NCI-H2196 (cell line): ENCODE data around the gene KLHDC9.

Experiments
- DNase-seq: peaks from one replicate; lab custom pipeline; 2025; ENCODE audit not compliant: unreplicated experiment; lab: John Stamatoyannopoulos, UW

KLHDC9 gene

GRCh38 chr1:161074676-161075368 is 23.3 kb upstream of the KLHDC9 start:
- DNase-seq = no peak

DNA sequence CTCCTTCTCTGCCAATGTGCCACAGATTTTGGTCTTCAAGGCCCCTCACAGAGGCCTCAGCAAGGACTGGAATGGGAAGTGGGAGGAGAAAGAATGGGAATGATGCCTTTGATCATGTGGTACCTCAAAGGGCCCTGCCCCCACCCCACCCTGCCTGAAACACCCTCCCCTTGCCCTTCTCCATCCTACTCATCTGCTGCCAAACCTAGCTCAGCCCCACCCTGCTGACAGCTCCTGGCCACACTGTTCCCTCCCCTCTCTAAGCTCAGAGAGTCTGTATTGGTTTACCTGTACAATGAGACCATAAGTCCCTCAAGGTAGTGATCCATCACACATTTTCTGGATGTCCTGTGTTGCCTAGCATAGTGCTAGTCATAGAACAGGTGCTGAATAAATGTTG is 21.8 kb upstream of the KLHDC9 start:
- DNase-seq = no peak

DNA sequence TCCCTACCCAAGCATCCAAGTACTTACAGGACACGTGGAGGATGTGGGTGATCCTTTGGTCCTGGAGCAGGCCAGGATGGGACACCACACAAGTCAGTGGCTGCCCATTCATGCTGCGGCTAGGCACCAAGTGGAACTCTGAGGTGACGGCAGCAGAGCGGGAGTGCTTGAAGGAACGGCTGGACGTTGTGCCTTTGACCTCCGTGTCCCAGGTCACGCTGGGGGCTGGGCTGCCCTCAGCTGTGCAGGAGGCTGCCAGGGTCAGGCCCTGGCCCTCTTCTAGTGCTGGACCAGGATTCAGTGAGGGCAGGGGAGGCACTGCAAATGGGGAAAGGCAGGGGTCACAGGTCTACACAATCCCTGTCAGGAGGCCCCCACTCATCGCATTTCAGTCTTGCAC is 20.7 kb upstream of the KLHDC9 start:
- no peak for DNase-seq

- no peak for DNase-seq
Measured at GRCh38 chr1:161079436-161080110, 18.6 kb upstream of the KLHDC9 start.

- no peak for DNase-seq
Measured at GRCh38 chr1:161080441-161081405, 17.4 kb upstream of the KLHDC9 start.

- no peak for DNase-seq
Measured at GRCh38 chr1:161081519-161081918, 16.6 kb upstream of the KLHDC9 start.

DNA sequence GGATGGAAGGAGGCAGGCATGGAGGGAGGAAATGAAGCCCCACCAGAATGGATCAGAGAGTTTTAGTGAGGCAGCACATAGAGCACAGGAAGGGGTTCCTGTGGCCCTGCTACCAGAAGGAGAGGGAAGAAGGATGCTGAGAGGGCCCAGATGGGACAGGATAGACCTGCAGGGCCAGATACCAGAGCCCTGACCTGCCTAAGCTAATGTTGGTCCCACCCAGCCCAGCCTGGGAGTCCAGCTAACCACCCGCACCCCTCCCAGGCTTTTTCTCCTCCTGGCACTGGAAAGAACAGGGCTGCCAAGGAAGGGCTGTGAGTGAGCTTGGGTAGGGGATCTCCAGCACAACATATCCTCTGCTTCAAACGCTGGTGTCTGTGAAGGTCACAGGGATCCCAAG is 15.7 kb upstream of the KLHDC9 start:
- no peak for DNase-seq

- DNase-seq = peak; percentile 74
Measured at GRCh38 chr1:161082996-161083747, 15.0 kb upstream of the KLHDC9 start.

DNA sequence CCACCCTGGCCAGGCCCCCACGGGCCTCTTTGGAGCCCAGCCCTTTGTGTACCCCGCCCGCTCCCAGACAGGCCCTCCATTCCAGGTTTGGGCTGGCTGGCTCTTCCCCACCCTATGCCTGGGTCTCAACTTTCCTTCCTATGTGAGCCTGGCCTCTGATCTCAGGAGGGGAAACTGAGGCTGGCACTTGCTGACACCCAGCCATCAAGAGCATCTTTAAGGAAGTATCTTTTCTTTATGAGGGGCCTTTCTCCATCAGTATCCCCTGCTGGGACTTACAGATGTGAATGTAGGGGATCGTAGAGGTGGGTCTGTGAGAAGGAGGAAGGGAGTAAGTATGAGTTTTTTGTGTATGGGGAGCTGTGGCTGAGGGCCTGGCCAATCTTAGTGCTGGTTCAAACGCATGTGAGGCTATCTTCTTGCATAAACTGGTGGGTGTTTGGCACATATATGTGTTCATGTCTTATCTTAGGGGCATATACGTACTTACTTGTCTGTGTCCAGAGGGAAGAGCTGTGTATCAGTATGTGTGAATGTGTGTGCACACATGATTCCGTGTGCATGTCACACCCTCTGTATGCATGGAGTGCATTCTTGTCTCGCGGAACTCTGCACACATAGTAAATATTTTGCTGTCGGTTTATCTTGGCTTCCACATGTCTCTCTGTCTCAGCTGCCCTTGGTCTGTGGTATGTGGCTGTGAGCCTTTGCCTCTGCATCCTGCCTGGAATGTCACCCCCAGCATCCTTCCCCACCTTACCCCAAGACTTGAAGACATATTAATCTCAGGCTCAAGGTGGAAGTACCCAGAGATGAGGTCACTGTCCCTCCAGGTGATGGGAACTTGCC is 14.2 kb upstream of the KLHDC9 start:
- DNase-seq = no peak

DNA sequence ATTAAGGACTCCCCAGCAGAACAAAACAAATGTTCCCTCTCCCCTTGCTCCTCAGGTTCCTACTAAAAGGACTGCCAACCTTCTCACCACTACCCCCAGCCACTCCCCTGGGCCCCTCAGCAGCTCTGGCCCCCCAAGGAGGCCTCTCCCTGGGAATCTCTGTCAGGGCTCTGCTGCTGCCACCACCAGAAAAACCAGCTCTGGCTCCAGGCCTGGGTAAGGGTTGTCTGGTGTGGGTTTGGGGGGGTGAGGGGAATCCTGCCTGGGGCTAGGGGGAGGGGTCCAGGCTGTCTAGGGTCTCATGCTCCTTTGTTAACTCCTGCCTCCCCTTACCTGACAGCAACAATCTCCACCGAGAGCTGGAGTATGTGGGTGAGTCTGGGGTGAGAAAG is 13.6 kb upstream of the KLHDC9 start:
- no peak for DNase-seq

DNA sequence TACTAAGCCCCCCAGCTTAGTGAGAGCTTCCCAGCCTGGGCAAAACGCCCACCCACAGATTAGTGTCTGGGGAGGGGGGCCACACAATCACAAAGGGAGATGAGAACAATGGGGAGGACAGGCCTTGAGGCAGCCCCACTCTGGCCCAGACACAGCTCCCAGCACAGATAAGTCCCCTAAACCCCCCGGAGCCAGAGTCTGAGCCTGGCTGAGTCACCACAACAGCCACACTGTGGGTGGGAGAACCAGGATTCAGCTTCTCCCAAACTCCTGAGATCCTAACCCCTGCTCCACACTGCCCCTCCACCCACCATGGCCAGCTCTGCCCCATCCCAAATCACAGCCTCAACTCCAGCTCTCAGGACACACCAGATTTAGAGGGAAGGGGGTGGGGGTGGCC is 13.0 kb upstream of the KLHDC9 start:
- no peak for DNase-seq

DNA sequence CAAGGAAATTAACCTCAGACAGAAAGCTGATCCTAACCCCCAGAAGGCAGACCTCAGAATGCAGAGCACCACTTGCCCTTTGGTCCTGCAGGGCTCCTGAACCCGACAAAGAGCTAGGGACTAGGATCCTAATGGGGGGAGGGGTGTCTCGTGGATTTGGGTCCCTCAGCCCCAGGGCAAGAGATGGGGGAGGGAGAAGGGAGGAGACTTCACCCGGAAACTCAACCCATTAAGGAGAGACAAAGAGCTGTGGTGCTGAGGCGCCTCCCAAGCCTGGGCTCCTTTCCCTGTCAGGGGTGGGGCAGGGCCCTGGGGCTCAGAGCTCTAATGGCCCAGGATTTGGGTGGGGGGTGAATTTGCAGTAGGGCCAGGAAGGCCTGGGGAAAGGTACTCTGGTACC is 11.7 kb upstream of the KLHDC9 start:
- no peak for DNase-seq

DNA sequence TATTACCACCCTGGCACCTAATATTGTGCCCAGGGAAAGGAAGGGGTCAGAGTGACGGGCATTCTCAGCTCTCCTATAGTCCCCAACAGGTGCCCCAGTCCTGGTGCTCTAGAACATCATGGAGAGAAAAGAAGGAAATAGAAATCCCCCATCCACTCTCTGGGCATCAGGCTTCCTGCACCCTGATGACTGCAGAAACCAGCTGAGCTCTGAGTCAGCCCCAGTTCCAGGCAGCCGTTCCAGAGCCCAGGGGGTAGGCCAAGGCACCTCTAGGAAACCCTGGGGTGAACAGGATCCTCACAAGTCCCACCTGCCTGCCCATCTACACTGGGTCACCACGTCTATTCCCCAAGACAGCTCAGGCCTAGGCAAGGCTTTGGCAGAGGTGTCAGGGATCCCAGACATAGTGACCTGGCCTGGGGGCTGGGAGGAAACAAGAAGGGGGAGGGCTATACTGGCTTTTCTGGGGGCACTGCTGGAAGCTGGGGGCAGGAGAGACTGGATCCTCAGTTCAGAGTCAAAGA is 9.5 kb upstream of the KLHDC9 start:
- no peak for DNase-seq

DNA sequence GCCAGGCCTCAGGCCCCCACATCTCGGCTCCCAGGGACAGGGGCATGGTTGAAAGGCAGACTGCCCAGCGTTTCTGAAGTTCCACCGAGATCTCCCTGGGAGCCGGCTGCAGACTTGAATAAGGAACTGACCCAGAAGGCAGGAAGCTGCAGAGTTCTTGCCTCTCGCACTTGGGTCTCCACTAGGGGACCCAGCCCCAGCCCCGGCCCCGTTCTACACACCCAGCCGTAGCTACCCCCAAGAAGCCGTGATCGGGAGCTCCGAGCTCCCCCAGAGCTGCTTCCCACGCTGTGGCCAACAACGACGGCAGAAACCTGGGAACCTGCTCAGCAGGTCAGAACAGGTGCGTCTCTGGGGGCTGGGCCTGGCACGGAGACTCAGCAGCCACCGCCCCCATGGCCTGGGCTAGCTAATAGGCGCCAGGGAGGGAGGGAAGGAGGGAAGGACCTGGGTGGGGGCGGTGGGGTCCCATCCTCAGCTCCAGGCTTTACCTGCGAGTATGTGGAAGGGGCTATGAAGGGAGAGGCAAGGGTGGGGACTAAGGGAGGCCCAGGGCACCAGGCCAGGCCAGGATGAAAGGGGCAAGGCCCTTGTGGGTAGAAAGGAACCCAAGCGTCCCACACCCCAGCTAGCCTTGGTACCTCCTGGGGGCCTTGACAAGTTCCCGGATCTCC is 8.8 kb upstream of the KLHDC9 start, which contains the start of gene NECTIN4:
TSS of gene NECTIN4 (minus strand) at position 308 of the 674 bp plus-strand sequence. CDS start at position 46, 262 bp downstream.
- peak; percentile 16 for DNase-seq

DNA sequence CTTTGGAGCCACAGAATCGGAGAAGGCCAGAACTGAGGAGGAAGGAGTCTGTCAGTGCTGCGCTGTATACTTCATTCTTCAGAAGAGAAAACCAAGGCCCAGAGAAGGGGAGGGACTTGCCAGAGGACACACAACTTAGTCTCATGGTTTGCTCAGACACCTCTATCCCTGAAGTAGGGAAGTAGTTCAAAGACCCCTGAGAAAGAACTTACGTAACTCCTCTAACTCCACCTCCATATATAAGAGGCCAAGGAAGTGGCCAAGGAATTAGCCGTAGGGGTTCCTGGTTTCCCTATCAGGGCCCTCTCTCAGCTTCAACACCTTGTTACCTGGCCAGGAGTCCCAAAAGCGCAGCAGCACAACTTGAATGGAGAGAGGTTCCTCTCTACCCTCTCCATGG is 8.2 kb upstream of the KLHDC9 start:
- DNase-seq = no peak

DNA sequence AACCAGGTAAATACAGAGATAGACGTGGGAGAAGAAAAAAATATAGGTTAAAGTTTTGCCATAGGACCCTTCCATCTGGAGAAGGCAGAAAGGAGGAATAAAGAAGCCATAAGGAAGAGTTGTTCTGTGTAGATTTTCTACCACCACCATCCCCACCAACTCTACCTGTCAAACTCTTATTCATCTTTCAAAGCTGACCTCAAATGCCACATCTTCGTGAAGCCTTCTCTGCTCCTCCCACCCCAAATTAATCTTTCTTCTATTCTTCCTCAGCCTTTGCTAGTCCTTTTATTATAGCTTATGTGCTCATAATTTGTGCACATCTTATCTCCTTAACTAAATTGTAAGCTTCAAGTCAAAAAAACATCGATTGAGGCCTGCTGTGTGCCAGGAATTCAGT is 7.5 kb upstream of the KLHDC9 start:
- no peak for DNase-seq

- no peak for DNase-seq
Measured at GRCh38 chr1:161091093-161091492, 7.1 kb upstream of the KLHDC9 start.

- no peak for DNase-seq
Measured at GRCh38 chr1:161091796-161092507, 6.2 kb upstream of the KLHDC9 start.

DNA sequence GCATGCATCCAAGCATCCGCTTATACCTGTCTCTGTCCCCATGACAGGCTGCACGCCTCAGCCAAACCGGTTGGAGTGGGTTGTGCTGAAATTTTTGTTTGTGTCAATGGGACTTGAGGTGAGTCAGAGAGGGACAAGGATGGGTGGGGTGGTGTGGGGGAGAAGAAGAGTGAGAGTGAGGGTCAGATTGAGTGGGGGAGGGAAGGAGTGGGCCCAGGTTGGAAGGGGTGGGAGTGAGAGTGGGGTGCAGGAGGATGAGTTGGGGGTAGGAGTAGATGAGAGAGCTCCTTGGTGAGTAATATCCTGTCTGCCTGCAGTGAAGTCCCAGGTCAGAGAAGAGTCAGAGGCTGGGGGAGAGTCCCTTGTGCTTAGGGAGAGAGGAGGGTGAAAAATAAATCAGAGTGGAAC is 5.5 kb upstream of the KLHDC9 start:
- no peak for DNase-seq
